Endodermal cell (in vitro differentiated cells): Measurements from ENCODE around the gene ZFP92. TPM values are rescaled to one million over a fixed set of nuclear protein-coding genes. Genes with fewer than 3 reads are reported as not detected.

Experiments used
- DNase-seq: peaks from one replicate; pipeline ENCODE4 v3.0.0-alpha.2; 2017
- H3K27ac ChIP-seq: 2 replicates; pipeline ENCODE4 v1.5.1; 2013; ENCODE audit warnings: mild to moderate bottlenecking, low read depth, low read length, moderate library complexity
- H3K27me3 ChIP-seq: 2 replicates; pipeline ENCODE4 v1.6.1; 2013; ENCODE audit warnings: mild to moderate bottlenecking, low read length, moderate library complexity; ENCODE audit not compliant: insufficient read depth, control insufficient read depth, poor library complexity, severe bottlenecking
- H3K36me3 ChIP-seq: 2 replicates; pipeline ENCODE4 v1.7.0; 2013; ENCODE audit warnings: mild to moderate bottlenecking, low read length, moderate library complexity; ENCODE audit not compliant: control insufficient read depth, insufficient read depth
- H3K4me1 ChIP-seq: one replicate; pipeline ENCODE4 v1.7.0; 2013; ENCODE audit warnings: low read length; ENCODE audit not compliant: control insufficient read depth, insufficient read depth
- H3K4me3 ChIP-seq: 2 replicates; pipeline ENCODE4 v1.5.1; 2013; ENCODE audit warnings: mild to moderate bottlenecking, low read length, moderate library complexity
- H3K9ac ChIP-seq: 2 replicates; pipeline ENCODE4 v1.6.1; 2013; ENCODE audit warnings: mild to moderate bottlenecking, low read length, moderate library complexity; ENCODE audit not compliant: poor library complexity, severe bottlenecking; ENCODE audit errors: extremely low read depth
- H3K9me3 ChIP-seq: 2 replicates; pipeline ENCODE4 v1.6.1; 2013; ENCODE audit warnings: mild to moderate bottlenecking, low read length, moderate library complexity; ENCODE audit not compliant: control insufficient read depth
- H3K27ac Mint-ChIP-seq: 2 replicates; pipeline ENCODE4 v1.8.0; 2020; ENCODE audit warnings: mixed read lengths
- H3K27me3 Mint-ChIP-seq: 2 replicates; pipeline ENCODE4 v1.8.0; 2021; ENCODE audit warnings: mild to moderate bottlenecking, mixed read lengths; ENCODE audit not compliant: insufficient read depth
- H3K36me3 Mint-ChIP-seq: 2 replicates; pipeline ENCODE4 v1.8.0; 2020; ENCODE audit warnings: low read depth, mixed read lengths
- H3K4me1 Mint-ChIP-seq: 2 replicates; pipeline ENCODE4 v1.8.0; 2020; ENCODE audit warnings: mixed read lengths
- H3K4me3 Mint-ChIP-seq: 2 replicates; pipeline ENCODE4 v1.8.0; 2020; ENCODE audit warnings: mild to moderate bottlenecking, moderate library complexity, mixed read lengths
- H3K9me3 Mint-ChIP-seq: 2 replicates; pipeline ENCODE4 v1.8.0; 2020; ENCODE audit warnings: mild to moderate bottlenecking, mixed read lengths
- CTCF ChIP-seq: fragments of 200-600 bp; sonication (generic); conservative IDR thresholded peaks from 2 replicates; pipeline ENCODE4 v1.5.0; 2021; ENCODE audit warnings: antibody characterized with exemption, mild to moderate bottlenecking
- WGBS, 2 experiments: methylation state at CpG; one replicate each; pipeline versions ENCODE4 v1.1.5 to v1.1.7; 2013; ENCODE audit warnings: missing lambda C conversion rate in 2 of 2, mixed read lengths in 1 of 2; ENCODE audit not compliant: insufficient coverage in 1 of 2, insufficient read length in 1 of 2; 5-methylcytosine and 5-hydroxymethylcytosine counted together
- total RNA-seq, 2 donors: library from RNA; stranded (reverse); fragmentation: NEBNext Ultra II Directional in 1 of 2; extraction: Animal tissue kit (Norgen Biotek cat#: 25700) in 1 of 2; gene quantifications; 2 replicates in 1 of 2; 3 replicates in 1 of 2; pipeline ENCODE4 v1.2.1, GENCODE V29; 2021

Gene ZFP92
- total RNA-seq, 2 donors from 2014 or later: 0.29 to 0.31 TPM

- no peak for TF ChIP-seq CTCF
- Mint-ChIP-seq H3K4me3 (no peak overlapping the region), H3K27ac (no peak overlapping the region), H3K4me1 (no peaks in the 10 kb centered on the region), H3K27me3 (peaks cover 1% of the 10 kb centered on the region), H3K9me3 (peaks cover 83% of the 10 kb centered on the region), H3K36me3 (no peaks in the 10 kb centered on the region)
- Histone ChIP-seq H3K36me3 (no peaks in the 10 kb centered on the region), H3K4me3 (no peak overlapping the region), H3K27me3 (no peaks in the 10 kb centered on the region), H3K27ac (no peak overlapping the region), H3K9ac (no peak overlapping the region), H3K9me3 (no peaks in the 10 kb centered on the region), H3K4me1 (no peaks in the 10 kb centered on the region)
- 97% methylated on average over 5 of the region's 5 CpGs; no CpG with 5 or more reads in 1 of the 2 experiments for WGBS, 2 experiments
- no peak for DNase-seq
Observed at GRCh38 chrX:153375571-153375970, 35.7 kb upstream of the ZFP92 start.

GRCh38 chrX:153377727-153378126 lies 33.5 kb upstream of the ZFP92 start:
- 96% methylated on average over 3 of the region's 3 CpGs; no CpG with 5 or more reads in 1 of the 2 experiments for WGBS, 2 experiments
- peaks cover 1% of the 10 kb centered on the region for H3K27me3 Mint-ChIP-seq
- H3K27ac ChIP-seq: no peak overlapping the region

GRCh38 chrX:153378607-153379006 lies 32.7 kb upstream of the ZFP92 start:
- Mint-ChIP-seq H3K4me3 (no peak overlapping the region), H3K9me3 (peaks cover 68% of the 10 kb centered on the region), H3K36me3 (no peaks in the 10 kb centered on the region), H3K27me3 (peaks cover 1% of the 10 kb centered on the region), H3K4me1 (no peaks in the 10 kb centered on the region), H3K27ac (no peak overlapping the region)
- 81% methylated on average over 4 of the region's 4 CpGs; no CpG with 5 or more reads in 1 of the 2 experiments for WGBS, 2 experiments
- no peak overlapping the region for H3K27ac ChIP-seq
- H3K4me1 ChIP-seq: no peaks in the 10 kb centered on the region
- no peaks in the 10 kb centered on the region for H3K36me3 ChIP-seq
- no peaks in the 10 kb centered on the region for H3K27me3 ChIP-seq
- no peak for TF ChIP-seq CTCF
- no peak overlapping the region for H3K4me3 ChIP-seq
- DNase-seq: no peak
- H3K9me3 ChIP-seq: no peaks in the 10 kb centered on the region
- no peak overlapping the region for H3K9ac ChIP-seq

More at GRCh38 chrX:153377727-153378126, 33.5 kb upstream of the ZFP92 start:
- no peak for DNase-seq
- Histone ChIP-seq H3K27me3 (no peaks in the 10 kb centered on the region), H3K4me1 (no peaks in the 10 kb centered on the region), H3K4me3 (no peak overlapping the region), H3K9me3 (no peaks in the 10 kb centered on the region), H3K9ac (no peak overlapping the region), H3K36me3 (no peaks in the 10 kb centered on the region)
- no peak for TF ChIP-seq CTCF
- Mint-ChIP-seq H3K4me3 (no peak overlapping the region), H3K4me1 (no peaks in the 10 kb centered on the region), H3K27ac (no peak overlapping the region), H3K36me3 (no peaks in the 10 kb centered on the region), H3K9me3 (peaks cover 75% of the 10 kb centered on the region)
